HepG2 (cell line): ENCODE results near the gene MAIP1. TPM values are rescaled to one million over a fixed set of nuclear protein-coding genes. Genes with fewer than 3 reads are reported as not detected.
A peak's percentile ranks its signal among the peaks of the same experiment; 100 is the strongest.

Experiments used
- CREM ChIP-seq, 2 experiments: sonication (generic) in 1 of 2; formaldehyde crosslinking in 1 of 2; IDR thresholded peaks; 2 replicates each; pipeline versions ENCODE4 v1.4.0 to v1.6.1; 2016 to 2020; ENCODE audit warnings: antibody characterized with exemption in 1 of 2, mild to moderate bottlenecking in 1 of 2, missing genetic modification reagents in 1 of 2
- KLF15 ChIP-seq: sonication (generic); formaldehyde crosslinking; IDR thresholded peaks from 2 replicates; pipeline ENCODE4 v1.8.1; 2023; ENCODE audit warnings: borderline replicate concordance, mild to moderate bottlenecking, inconsistent platforms, missing genetic modification reagents, mixed read lengths
- MXD3 ChIP-seq: IDR thresholded peaks from 2 replicates; pipeline ENCODE4 v1.6.1; 2016; ENCODE audit warnings: mild to moderate bottlenecking, missing biosample characterization, missing genetic modification reagents
- RELA ChIP-seq: sonication (generic); formaldehyde crosslinking; IDR thresholded peaks from 2 replicates; pipeline ENCODE4 v1.4.0; 2020; ENCODE audit warnings: missing genetic modification reagents
- ZBTB21 ChIP-seq: sonication (generic); formaldehyde crosslinking; IDR thresholded peaks from 2 replicates; pipeline ENCODE4 v1.4.0; 2020; ENCODE audit warnings: missing genetic modification reagents
- ZBTB37 ChIP-seq: sonication (generic); formaldehyde crosslinking; IDR thresholded peaks from 2 replicates; pipeline ENCODE4 v1.4.0; 2020; ENCODE audit warnings: mild to moderate bottlenecking, missing genetic modification reagents
- ZNF577 ChIP-seq: sonication (generic); formaldehyde crosslinking; IDR thresholded peaks from 2 replicates; pipeline ENCODE4 v1.4.0; 2020; ENCODE audit warnings: mild to moderate bottlenecking, low read depth, missing genetic modification reagents, borderline replicate concordance
- polyA plus RNA-seq, 8 experiments: library from polyadenylated mRNA; depleted of rRNA in 3 of 8; stranded (reverse) in 7 of 8; unstranded in 1 of 8; fragments of >200 nt; fragmentation: Illumina TruSeq in 4 of 8; extraction: Trizol in 4 of 8; gene quantifications; 2 replicates each; pipeline versions ENCODE4 v1.2.1 to v1.2.3, GENCODE V29; 2011 to 2016; ENCODE audit warnings: low read depth in 4 of 8, missing spikeins in 1 of 8, mixed read lengths in 1 of 8; ENCODE audit not compliant: insufficient read depth in 1 of 8
- total RNA-seq, 5 experiments: library from RNA; depleted of rRNA; stranded (reverse); fragments of >200 nt; fragmentation: Illumina TruSeq; extraction: Trizol; gene quantifications; 2 replicates each; pipeline ENCODE4 v1.2.3, GENCODE V29; 2016; ENCODE audit warnings: low read depth in 1 of 5
- TF ChIP-seq, protein P1 (sequence below): sonication (generic); formaldehyde crosslinking; IDR thresholded peaks from 2 replicates; pipeline ENCODE4 v1.4.0; 2020; ENCODE audit warnings: missing genetic modification reagents
- TF ChIP-seq, protein P2 (sequence below): IDR thresholded peaks from 2 replicates; pipeline ENCODE4 v1.6.1; 2016
- TF ChIP-seq, protein P3 (sequence below): sonication (generic); formaldehyde crosslinking; IDR thresholded peaks from 2 replicates; pipeline ENCODE4 v1.8.0; 2022; ENCODE audit warnings: missing genetic modification reagents, mild to moderate bottlenecking, borderline replicate concordance
- TF ChIP-seq, protein P4 (sequence below): IDR thresholded peaks from 2 replicates; pipeline ENCODE4 v1.6.1; 2018; ENCODE audit warnings: missing genetic modification reagents, mild to moderate bottlenecking, missing compliant biosample characterization
- TF ChIP-seq, protein P5 (sequence below): sonication (generic); formaldehyde crosslinking; IDR thresholded peaks from 2 replicates; pipeline ENCODE4 v1.5.0; 2020; ENCODE audit warnings: missing genetic modification reagents
- TF ChIP-seq, protein P6 (sequence below): sonication (generic); formaldehyde crosslinking; IDR thresholded peaks from 2 replicates; pipeline ENCODE4 v1.4.0; 2020; ENCODE audit warnings: missing genetic modification reagents, borderline replicate concordance

MAIP1 gene
- total and polyA plus RNA-seq, 2 of the 13 experiments (the other 11 are each of a cell fraction or from before 2014, with no cell fraction given) = 22.3 to 72.9 TPM

DNA sequence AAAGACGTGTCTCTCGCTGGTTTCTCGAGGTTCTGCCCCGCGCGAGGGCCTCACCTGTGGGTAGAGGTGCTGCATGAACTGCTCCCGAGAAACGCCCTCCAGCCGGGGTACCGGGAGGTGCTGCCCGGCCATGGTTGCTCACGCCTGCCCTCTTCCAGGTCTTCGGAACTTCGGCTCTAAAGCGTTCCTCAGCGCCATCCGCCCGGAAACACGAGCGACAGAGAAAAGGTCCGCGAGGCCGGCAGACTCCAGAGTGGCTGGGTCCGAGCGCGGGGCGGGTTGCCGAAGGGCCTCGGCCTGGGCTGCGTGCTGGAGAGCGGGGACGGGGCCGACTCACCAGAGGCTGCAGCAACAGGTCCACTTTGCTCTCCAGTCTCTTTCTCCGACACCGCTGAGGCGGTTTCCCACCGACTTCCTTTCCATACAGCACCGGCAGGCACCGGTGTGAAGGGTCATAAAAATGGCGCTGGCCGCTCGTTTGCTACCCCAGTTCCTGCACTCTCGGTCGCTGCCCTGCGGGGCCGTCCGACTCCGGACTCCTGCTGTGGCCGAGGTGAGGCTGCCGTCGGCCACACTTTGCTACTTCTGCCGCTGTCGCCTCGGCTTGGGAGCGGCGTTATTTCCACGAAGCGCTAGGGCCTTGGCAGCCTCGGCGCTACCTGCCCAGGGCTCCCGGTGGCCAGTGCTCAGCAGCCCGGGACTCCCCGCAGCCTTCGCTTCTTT is at the start of gene MAIP1, which contains the start of gene TYW5 (continued):
- TF ChIP-seq, protein P1, sequence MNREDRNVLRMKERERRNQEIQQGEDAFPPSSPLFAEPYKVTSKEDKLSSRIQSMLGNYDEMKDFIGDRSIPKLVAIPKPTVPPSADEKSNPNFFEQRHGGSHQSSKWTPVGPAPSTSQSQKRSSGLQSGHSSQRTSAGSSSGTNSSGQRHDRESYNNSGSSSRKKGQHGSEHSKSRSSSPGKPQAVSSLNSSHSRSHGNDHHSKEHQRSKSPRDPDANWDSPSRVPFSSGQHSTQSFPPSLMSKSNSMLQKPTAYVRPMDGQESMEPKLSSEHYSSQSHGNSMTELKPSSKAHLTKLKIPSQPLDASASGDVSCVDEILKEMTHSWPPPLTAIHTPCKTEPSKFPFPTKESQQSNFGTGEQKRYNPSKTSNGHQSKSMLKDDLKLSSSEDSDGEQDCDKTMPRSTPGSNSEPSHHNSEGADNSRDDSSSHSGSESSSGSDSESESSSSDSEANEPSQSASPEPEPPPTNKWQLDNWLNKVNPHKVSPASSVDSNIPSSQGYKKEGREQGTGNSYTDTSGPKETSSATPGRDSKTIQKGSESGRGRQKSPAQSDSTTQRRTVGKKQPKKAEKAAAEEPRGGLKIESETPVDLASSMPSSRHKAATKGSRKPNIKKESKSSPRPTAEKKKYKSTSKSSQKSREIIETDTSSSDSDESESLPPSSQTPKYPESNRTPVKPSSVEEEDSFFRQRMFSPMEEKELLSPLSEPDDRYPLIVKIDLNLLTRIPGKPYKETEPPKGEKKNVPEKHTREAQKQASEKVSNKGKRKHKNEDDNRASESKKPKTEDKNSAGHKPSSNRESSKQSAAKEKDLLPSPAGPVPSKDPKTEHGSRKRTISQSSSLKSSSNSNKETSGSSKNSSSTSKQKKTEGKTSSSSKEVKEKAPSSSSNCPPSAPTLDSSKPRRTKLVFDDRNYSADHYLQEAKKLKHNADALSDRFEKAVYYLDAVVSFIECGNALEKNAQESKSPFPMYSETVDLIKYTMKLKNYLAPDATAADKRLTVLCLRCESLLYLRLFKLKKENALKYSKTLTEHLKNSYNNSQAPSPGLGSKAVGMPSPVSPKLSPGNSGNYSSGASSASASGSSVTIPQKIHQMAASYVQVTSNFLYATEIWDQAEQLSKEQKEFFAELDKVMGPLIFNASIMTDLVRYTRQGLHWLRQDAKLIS = 0 out of 2 replicates have a peak, but pooled peaks have one; percentile 83
- TF ChIP-seq, protein P2, sequence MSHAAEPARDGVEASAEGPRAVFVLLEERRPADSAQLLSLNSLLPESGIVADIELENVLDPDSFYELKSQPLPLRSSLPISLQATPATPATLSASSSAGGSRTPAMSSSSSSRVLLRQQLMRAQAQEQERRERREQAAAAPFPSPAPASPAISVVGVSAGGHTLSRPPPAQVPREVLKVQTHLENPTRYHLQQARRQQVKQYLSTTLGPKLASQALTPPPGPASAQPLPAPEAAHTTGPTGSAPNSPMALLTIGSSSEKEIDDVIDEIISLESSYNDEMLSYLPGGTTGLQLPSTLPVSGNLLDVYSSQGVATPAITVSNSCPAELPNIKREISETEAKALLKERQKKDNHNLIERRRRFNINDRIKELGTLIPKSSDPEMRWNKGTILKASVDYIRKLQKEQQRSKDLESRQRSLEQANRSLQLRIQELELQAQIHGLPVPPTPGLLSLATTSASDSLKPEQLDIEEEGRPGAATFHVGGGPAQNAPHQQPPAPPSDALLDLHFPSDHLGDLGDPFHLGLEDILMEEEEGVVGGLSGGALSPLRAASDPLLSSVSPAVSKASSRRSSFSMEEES (CRISPR knock-in tag) = no peak; the same call in 1 of the 2 replicates
- TF ChIP-seq, protein P3, sequence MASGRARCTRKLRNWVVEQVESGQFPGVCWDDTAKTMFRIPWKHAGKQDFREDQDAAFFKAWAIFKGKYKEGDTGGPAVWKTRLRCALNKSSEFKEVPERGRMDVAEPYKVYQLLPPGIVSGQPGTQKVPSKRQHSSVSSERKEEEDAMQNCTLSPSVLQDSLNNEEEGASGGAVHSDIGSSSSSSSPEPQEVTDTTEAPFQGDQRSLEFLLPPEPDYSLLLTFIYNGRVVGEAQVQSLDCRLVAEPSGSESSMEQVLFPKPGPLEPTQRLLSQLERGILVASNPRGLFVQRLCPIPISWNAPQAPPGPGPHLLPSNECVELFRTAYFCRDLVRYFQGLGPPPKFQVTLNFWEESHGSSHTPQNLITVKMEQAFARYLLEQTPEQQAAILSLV = peak; percentile 95; the same call in 1 of the 2 replicates
- TF ChIP-seq, protein P4, sequence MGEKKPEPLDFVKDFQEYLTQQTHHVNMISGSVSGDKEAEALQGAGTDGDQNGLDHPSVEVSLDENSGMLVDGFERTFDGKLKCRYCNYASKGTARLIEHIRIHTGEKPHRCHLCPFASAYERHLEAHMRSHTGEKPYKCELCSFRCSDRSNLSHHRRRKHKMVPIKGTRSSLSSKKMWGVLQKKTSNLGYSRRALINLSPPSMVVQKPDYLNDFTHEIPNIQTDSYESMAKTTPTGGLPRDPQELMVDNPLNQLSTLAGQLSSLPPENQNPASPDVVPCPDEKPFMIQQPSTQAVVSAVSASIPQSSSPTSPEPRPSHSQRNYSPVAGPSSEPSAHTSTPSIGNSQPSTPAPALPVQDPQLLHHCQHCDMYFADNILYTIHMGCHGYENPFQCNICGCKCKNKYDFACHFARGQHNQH (CRISPR knock-in tag) = peak; percentile 98
- TF ChIP-seq RELA (CRISPR knock-in tag) (no peak), KLF15 (CRISPR knock-in tag) (peak; percentile 86; the same call in 1 of the 2 replicates), ZBTB37 (no peak), CREM (IDR thresholded peaks at IDR 0.05) (peak; percentile 67), CREM (CRISPR knock-in tag; IDR thresholded peaks at IDR 0.05) (peak; percentile 40; the same call in 1 of the 2 replicates), ZBTB21 (CRISPR knock-in tag) (no peak; the same call in 1 of the 2 replicates), ZNF577 (CRISPR knock-in tag) (no peak), MXD3 (CRISPR knock-in tag) (peak; percentile 92)
- TF ChIP-seq, protein P5, sequence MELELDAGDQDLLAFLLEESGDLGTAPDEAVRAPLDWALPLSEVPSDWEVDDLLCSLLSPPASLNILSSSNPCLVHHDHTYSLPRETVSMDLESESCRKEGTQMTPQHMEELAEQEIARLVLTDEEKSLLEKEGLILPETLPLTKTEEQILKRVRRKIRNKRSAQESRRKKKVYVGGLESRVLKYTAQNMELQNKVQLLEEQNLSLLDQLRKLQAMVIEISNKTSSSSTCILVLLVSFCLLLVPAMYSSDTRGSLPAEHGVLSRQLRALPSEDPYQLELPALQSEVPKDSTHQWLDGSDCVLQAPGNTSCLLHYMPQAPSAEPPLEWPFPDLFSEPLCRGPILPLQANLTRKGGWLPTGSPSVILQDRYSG (CRISPR knock-in tag) = no peak; the same call in 1 of the 2 replicates
- TF ChIP-seq, protein P6, sequence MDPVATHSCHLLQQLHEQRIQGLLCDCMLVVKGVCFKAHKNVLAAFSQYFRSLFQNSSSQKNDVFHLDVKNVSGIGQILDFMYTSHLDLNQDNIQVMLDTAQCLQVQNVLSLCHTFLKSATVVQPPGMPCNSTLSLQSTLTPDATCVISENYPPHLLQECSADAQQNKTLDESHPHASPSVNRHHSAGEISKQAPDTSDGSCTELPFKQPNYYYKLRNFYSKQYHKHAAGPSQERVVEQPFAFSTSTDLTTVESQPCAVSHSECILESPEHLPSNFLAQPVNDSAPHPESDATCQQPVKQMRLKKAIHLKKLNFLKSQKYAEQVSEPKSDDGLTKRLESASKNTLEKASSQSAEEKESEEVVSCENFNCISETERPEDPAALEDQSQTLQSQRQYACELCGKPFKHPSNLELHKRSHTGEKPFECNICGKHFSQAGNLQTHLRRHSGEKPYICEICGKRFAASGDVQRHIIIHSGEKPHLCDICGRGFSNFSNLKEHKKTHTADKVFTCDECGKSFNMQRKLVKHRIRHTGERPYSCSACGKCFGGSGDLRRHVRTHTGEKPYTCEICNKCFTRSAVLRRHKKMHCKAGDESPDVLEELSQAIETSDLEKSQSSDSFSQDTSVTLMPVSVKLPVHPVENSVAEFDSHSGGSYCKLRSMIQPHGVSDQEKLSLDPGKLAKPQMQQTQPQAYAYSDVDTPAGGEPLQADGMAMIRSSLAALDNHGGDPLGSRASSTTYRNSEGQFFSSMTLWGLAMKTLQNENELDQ (CRISPR knock-in tag) = peak; percentile 61; the same call in 1 of the 2 replicates
